HG03159 (cell line): ENCODE measurements around the gene FCHSD1.
A peak's percentile ranks its signal among the peaks of the same experiment; 100 is the strongest.

Source experiments
- ATAC-seq: cut with Tn5 transposase; IDR thresholded peaks from one replicate; pipeline ENCODE4 v1.9.1; 2021; ENCODE audit warnings: mild to moderate bottlenecking, moderate library complexity; ENCODE audit not compliant: unreplicated experiment

FCHSD1 gene

GRCh38 chr5:141672841-141673813, 21.9 kb upstream of the FCHSD1 start:
- ATAC-seq, result no peak

GRCh38 chr5:141672071-141672840, 21.0 kb upstream of the FCHSD1 start:
- ATAC-seq, result no peak

GRCh38 chr5:141669520-141669919, 18.3 kb upstream of the FCHSD1 start:
- no peak for ATAC-seq

GRCh38 chr5:141668601-141669265, 17.5 kb upstream of the FCHSD1 start:
- no peak for ATAC-seq

- ATAC-seq, result no peak
Observed at GRCh38 chr5:141665995-141666940, 15.1 kb upstream of the FCHSD1 start.

- ATAC-seq, result peak; percentile 91
Observed at GRCh38 chr5:141664733-141665461, 13.7 kb upstream of the FCHSD1 start.

GRCh38 chr5:141663506-141663905, 12.3 kb upstream of the FCHSD1 start:
- ATAC-seq, result no peak

GRCh38 chr5:141662028-141662427, 10.8 kb upstream of the FCHSD1 start:
- no peak for ATAC-seq

- no peak for ATAC-seq
Observed at GRCh38 chr5:141657937-141658545, 6.8 kb upstream of the FCHSD1 start.

- ATAC-seq, result no peak
Observed at GRCh38 chr5:141657404-141657803, 6.2 kb upstream of the FCHSD1 start.

GRCh38 chr5:141656396-141656795, 5.2 kb upstream of the FCHSD1 start:
- no peak for ATAC-seq

GRCh38 chr5:141655020-141655419, 3.8 kb upstream of the FCHSD1 start:
- no peak for ATAC-seq

GRCh38 chr5:141654298-141654697, 3.1 kb upstream of the FCHSD1 start:
- no peak for ATAC-seq

GRCh38 chr5:141651728-141652105, 499 bp upstream of the FCHSD1 start:
- no peak for ATAC-seq

- ATAC-seq, result no peak
Observed at GRCh38 chr5:141649972-141650371, 1.2 kb downstream of the FCHSD1 start.

GRCh38 chr5:141649056-141649688, 2.0 kb downstream of the FCHSD1 start:
- no peak for ATAC-seq

- ATAC-seq, result no peak
Observed at GRCh38 chr5:141647851-141648250, 3.4 kb downstream of the FCHSD1 start.

- ATAC-seq, result no peak
Observed at GRCh38 chr5:141647242-141647641, 4.0 kb downstream of the FCHSD1 start.

- ATAC-seq, result no peak
Observed at GRCh38 chr5:141646026-141646425, 5.2 kb downstream of the FCHSD1 start.
